NCI-H345 treated with DMSO at 0.1 percent for 48 hours (cell line): ENCODE measurements around the gene PRXL2C.
"Not testable (repeated sequence)": the region's sequence is repeated elsewhere in the genome, so short reads cannot be mapped to it uniquely, and the experiment has no call there.

Source experiments
- DNase-seq: peaks from one replicate; lab custom pipeline; 2025; ENCODE audit not compliant: unreplicated experiment; lab: John Stamatoyannopoulos, UW

Gene PRXL2C

DNA sequence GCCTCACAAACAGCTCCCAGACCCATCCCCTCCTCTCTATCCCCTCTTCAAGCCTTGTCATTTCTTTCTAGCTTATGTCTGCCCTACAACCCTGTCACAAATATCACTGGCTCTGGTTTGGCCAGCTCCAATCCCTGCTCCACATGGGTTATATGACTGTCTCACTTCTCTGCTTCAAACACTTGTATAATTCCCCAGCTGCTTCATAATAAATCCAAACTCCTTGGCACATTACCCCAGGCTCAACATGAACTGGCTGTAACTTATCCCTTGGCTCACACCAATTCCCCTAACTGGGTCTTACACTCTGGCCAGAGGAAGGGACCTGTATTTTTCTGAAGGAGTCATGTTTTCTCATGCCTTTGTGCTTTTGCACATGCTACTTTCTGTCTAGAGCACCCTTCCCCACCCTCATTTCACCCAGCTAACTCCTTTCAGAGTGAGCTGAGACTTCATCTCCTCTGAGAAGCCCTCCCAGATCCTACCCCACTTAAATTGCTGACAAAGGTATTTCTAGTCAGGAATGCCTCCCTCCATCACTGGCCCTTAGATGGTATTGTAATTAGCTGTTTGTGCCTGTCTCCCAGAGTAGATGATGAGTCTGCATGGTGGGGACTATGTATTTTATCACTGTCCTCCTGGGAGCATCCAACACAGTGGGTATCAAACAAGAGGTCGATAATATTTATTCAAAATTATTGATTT, 5.3 kb downstream of the PRXL2C start:
- DNase-seq = no peak

DNA sequence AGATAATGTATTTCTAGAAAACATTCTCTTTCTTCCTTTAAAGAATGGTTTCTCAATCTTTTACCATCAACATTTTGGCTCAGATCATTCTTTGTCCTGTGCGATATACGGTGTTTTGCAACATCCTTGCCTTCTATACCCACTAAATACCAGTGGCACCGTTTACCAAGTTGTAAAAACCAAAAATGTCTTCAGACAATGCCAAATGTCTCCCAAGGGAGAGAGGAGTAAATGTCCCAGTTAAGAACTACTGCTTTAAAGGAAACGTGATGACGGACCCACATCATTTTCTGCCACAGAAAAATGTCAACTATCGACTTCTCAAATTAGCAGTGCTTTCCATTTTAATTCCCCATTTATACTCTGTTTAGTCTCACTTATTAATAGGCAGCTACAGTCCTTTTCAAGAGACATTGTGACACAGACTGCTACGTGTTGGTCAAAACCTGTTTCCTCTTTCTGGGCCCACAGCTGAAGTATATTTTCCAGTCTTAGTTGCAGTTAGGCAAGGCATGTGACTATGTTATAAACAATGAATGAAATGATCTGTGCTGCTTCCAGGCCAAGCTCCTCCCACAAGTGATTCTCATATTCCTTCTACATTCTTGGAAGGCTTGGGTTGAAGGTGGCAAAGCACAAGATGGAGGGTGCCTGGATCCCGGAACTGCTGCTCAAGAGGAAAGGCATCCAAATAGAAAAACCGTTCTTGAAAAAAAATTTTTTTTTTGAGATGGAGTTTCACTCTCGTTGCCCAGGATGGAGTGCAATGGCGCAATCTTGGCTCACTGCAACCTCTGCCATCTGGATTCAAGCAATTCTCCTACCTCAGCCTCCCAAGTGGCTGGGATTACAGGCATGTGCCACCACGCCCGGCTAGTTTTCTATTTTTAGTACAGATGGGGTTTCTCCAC, 8.8 kb downstream of the PRXL2C start:
- no peak for DNase-seq

DNA sequence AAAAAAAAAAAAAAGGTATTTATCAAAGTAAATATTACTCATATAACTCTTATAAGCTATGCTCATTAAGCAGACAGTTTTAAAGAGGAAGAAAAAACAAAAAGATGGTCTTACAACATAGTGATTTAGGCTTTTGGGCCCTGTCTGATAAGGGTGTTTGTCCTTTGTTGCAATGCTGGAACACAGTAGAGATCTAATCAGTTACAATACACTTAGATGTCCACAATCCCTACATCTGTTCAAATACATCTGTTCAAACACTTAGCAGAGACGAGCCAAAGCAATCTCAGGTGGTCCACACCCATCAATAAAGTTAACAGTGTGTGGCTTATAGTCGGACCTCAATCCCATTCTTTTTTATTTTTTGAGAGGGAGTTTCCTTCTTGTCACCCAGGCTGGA, 11.0 kb downstream of the PRXL2C start:
- peak; percentile 48 for DNase-seq

DNA sequence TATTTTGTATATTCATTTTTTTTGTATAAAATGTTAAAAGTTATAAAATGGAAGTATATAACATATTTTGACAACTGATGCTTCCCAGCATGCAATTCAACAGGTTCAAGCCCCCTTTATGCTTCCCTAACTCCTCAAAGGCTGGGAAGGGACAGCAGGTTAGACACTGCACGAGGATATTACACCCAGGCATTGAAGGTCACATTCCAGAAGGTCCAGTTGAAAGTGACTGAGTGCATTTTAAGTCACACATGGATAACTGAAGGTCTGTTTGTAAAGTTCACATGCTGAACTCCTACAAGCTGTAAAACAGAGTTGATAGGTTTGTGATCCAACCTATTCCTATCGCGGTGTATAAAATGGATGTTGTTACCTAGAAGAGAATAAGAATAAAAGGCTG, 13.6 kb downstream of the PRXL2C start:
- no peak for DNase-seq

DNA sequence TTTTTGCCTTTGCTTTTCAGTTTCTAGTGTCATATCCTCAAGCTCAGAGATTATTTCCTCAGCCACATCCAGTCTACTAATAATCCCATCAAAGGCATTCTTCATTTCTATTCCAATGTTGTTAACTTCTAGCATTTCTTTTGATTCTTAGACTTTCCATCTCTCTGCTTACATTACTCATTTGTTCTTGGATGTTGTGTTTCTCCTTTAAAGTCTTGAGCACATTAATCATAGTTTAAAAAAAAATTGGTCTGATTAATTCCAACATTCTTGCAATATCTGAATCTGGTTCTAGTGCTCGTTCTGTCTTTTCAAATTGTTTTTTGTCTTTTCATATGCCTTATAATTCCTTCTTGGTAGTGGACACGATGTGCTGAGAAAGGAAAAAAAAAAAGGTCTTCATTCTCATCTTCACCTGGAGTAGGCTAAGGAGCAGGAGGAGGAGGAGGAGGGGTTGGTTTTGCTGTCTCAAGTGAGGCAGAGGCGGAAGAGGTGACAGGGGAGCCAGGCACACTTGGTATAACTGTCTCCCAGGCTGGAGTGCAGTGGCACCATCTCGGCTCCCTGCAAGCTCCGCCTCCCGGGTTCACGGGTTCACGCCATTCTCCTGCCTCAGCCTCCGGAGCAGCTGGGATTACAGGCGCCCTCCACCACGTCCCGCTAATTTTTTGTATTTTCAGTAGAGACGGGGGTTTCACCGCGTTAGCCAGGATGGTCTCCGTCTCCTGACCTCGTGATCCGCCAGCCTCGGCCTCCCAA, 16.3 kb downstream of the PRXL2C start:
- no peak for DNase-seq

DNA sequence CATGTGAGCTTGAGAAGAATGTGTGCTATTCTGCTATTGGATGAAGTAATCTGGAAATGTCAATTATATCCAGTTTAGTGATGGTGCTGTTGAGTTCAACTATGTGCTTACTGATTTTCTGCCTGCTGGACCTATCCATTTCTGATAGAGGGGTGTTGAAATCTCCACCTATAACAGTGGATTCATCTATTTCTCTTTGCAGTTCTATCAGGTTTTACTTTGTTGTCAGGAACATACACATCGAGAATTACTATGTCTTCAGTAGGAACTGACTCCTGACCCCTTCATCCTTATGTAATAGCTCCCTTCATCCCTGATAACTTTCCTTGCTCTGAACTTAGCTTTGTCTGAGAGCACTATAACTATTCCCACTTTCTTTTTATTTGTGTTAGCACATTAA, 18.7 kb downstream of the PRXL2C start:
- DNase-seq = no peak

DNA sequence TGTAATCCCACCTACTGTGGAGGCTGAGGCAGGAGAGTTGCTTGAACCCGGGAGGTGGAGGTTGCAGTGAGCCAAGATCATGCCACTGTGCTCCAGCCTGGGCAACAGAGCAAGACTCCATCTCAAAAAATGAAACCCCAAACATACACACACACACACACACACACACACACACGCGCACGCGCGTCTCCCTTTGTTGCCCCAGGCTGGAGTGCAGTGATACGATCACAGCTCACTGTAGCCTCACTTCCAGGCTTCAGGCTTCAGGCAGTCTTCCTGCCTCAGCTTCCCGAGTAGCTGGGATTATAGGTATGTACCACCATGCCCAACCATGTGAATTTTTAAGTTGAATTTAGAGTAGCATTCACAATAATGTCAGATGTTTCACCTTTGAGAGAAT, 21.5 kb downstream of the PRXL2C start:
- not testable (repeated sequence) for DNase-seq

DNA sequence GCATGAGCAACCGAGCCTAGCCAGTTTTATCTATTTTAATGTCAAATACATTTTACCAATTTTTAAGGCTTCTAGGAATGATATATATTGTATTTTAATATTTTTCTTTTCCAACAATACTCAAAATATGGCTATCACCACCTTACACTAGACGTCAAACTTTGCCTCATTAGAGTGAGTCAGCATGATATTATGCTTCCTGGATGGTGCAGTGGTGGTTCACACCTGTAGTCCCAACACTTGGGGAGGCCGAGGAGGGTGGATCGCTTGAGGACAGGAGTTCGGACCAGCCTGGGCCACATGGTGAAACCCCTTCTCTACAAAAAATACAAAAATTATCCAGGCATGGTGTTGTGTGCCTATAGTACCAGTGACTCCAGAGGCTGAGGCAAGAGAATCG, 28.2 kb downstream of the PRXL2C start:
- no peak for DNase-seq

DNA sequence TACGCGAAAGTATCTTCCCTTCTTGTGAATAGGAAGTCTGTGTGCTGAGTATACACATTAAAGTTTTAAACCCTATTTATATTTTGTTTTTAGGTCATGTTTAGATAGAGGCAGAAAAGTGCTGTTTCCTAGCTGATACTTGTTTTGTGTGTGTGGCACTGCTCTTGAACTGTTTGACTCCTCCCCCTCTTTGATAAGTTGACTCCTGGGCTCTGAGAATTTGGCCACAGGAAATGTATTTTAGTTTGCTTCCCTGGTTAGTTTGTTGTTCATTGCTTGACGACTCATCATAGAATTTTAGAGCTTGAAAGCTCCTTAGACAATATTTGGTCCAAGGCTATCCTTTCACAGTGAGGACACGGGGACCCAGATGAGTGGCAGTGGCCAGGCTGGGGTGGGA, 33.5 kb downstream of the PRXL2C start:
- DNase-seq = no peak

DNA sequence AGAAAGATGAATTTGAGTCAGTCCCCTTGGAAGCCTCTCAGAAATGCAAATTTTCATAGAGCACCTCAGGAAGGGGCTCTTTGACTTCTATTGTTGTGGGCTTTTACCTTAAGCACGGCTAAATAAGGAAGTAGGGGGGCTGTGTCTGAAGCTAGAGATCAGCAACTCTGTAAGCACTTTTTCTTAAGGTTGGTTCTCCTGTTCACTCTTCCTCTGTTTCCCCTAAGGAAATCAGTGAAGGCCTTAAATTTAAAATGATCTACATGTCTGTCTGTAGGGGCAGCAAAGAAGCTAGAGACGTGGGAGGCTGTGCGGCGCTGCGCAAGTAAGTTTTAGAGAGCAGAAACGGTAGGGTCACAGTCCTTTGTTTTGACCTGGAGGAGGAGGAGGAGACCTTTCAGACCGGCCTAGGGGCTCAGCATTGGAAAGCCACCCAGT, 34.3 kb downstream of the PRXL2C start:
- no peak for DNase-seq

DNA sequence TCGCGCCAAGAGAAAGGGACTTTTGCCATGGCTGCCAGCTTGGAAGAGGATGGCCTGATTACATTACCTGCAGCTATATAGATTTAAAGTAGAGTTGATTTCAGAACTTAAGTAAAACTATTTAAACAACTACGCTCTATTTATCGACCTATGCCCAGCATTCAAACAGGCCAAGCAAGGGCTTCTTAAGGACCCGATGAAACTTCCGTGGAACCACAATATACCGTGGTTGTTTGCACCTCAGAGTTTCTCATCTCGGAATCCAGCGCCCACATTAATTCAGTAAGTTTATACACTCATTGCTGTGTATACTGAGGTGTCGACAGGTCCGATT, 35.0 kb downstream of the PRXL2C start:
- no peak for DNase-seq

DNA sequence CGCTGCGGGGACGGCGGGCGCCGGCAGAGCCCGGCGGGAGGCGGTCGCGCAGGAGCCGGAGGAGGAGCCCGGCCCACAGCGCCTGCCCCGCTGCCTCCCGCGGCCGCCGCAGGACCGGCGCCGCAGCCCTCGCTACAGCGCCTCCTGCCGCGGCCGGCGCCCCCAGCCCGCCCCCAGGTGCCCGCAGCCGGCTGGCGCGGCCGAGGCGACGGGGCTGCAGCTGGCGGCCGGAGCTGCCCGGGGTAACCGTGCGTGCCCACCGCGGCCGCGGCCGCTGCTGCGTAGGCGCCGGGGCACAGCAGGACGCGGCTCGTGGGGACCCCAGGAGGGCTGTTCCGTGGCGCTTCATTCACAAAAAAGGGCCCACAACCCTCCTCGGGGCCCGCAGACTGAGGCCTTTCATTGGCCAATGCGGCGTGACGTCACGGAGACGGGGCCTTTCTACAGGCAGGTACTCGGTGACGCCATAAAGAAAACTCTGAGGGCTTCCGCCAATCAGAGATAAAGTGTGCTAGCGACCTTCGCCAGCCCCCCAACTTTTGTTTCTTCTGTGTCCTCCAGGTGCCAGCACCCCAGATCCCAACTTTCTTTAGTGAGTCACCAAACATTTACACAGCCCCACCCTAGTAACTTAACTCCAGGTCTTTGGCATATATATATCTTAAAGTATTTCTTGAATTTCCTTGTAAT, 35.5 kb downstream of the PRXL2C start, which contains the start of gene CDC14B:
TSS of gene CDC14B (minus strand) at position 353 of the 690 bp plus-strand sequence. CDS start 465 bp downstream, outside the sequence.
- DNase-seq = peak; percentile 86

DNA sequence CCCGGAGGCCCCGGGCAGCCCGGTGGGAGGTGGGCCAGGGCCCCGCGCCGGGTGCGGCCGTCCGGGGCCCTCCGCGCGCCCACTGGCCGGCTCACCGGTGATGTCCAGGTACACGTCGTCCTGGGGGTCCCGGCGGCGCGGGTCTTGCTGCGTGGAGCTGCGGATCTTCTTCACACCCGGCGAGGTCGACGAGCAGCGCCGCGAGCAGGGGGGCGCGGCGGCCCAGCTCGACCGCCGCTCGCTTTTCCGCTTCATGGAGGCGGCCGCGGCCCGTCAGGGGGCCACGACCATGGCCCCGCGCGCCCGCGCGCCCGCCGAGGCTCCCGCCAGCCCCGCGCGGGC, 36.0 kb downstream of the PRXL2C start:
- DNase-seq = no peak

DNA sequence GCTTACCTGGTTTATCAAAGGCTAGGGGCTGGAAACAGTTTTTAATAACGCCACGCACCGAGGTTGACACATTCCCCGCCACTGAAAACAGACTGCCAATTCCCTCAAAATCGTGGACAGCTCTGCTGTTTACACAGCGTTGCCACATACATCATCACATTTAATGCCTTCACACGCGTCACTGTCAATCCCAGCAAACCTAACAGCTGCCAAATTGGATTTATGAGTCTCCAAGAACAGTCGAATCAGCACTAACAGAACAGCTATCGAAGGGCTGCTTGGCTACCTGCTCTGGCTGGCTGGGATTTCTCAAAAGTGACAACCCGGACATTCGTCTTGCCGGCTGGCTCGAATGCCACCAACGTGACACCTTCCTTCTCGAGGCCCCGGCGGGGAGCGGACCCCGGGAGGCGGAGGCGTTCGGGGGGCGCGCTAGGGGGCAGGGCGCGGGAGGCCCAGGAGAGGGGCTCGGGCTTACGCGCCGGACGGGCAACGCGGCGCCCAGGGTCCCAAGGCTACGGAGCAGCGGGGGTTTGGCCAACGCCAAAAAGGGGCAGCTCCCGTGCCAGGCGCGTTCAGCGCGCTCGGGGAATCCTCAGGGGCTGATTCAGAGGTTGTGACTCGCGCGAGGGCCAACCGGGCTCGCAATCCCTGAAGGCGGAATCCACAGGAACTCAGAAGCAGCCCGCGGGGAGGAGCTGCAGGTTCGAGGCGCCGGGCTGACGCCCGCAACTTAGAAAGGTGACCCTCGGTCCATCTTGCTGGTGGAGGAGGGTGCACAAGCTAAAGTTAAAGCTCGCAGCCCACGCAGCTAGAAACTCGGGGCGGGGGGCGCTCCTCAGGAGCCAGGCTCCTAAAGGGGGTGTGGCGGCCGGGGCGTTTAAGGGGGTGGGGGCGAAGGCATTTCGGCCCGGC, 36.7 kb downstream of the PRXL2C start:
- DNase-seq = no peak

DNA sequence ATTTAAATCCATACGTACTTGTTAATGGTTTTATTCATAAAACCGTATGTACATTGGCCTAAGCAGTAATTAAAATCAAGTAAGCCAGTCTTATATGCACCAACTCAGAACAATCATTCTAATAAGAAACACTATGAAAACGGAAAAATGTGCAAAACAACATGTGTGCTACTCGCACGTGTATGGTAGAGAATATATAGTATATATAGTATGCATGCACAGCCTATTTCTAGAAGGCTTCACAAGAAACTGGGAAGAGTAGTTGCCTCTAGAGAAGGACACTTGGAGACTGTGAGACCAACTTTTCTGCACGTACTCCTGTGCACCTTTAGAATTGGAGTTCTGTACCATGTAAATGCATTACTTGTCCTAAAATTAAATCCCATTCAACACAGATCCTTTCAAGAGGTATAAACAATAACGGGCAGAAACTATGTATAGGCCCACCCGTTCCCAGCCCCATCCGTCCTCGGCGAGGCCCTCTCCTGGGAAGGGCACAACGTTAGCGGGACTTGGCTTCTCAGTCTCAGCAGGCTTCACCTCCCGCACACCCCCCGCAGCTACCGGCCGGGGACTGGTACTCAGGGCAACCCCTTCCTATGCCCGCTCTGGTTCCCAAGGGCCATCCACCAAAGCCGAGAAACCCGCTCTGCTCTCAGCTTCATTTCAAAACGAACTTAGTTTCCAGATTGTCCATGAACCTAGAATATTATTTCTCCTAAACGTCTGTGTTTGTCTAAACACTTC, 37.5 kb downstream of the PRXL2C start:
- no peak for DNase-seq

DNA sequence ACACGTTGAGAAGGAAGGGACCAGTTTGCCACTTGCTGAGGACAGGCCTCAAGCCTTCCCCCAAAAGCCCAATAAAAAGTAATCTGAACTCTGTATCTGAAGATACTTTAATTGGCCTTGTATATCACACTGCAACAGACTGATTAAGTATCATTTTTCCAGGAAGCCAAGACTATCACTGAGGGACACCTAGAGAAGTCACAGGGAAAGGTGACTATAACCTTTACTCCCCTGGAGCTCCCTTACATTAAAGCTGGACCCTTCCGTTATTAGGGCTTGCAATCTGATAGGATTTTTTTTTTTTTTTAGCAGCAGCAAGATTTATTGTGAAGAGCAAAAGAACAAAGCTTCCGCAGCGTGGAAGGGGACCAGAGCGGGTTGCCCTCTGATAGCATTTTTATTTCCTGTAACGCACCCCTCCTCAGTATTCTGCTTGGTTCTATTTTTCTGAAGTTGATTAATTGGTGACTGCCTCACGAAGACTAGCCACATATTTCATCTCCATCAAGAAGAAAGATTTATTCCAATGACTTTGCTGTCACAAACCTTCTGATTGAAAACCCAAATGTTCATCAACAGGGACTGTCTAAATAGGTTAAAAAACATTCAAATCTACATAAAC, 38.2 kb downstream of the PRXL2C start:
- DNase-seq = no peak

DNA sequence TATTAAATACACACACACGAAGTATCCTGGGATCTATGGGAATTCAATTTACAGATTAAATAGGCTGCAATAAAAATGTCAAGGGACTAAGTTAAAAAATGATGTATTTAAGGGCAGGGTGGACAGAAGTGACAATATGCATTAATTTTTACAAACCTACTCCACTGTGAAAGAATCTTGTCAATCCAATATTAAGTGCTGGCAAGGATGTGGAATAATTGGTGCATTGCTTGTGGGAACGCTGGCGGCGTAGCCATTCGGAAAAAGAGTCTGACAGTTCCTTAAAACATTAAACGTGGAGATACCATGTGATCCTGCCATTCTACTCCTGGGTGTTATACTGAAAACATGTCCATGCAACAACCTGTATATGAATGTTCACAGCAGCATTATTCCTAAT, 39.7 kb downstream of the PRXL2C start:
- no peak for DNase-seq

DNA sequence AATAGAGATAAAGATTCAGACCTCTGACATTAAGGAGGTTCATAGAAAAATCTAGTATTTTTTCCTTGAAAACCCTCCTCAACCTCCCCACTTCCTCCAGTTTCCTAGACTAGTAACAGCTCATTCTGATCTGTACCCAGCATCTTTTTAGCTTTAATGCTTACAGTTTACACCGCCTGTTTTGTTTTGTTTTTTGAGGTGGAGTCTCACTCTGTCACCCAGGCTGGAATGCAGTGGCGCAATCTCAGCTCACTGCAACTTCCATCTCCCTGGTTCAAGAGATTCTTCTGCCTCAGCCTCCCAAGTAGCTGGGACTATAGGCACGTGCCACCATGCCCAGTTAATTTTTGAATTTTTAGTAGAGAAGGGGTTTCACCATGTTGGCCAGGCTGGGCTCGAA, 40.5 kb downstream of the PRXL2C start:
- not testable (repeated sequence) for DNase-seq
